T-helper 2 cell (primary cell): ENCODE measurements around the gene TYW3.
A peak's percentile ranks its signal among the peaks of the same experiment; 100 is the strongest.
"Not testable (repeated sequence)": the region's sequence is repeated elsewhere in the genome, so short reads cannot be mapped to it uniquely, and the experiment has no call there.

ENCODE experiments used
- DNase-seq, 5 experiments: peaks; one replicate each; pipeline versions ENCODE4 v3.0.0 to v3.0.0-alpha.2; 2012 to 2022

The TYW3 gene

GRCh38 chr1:74732071-74732946, 643 bp upstream of the TYW3 start:
- peak in 2 of 5 experiments; percentile 3 to 8 for DNase-seq

- peak in 2 of 5 experiments; percentile 51 to 85 for DNase-seq
Measured at GRCh38 chr1:74733604-74734484, 892 bp downstream of the TYW3 start.

- no peak for DNase-seq
Measured at GRCh38 chr1:74737333-74737732, 4.4 kb downstream of the TYW3 start.

GRCh38 chr1:74740307-74740980, 7.5 kb downstream of the TYW3 start:
- not testable (repeated sequence) for DNase-seq

- DNase-seq, result not testable (repeated sequence)
Measured at GRCh38 chr1:74745247-74745646, 12.3 kb downstream of the TYW3 start.

- no peak for DNase-seq
Measured at GRCh38 chr1:74748960-74749359, 16.0 kb downstream of the TYW3 start.

- DNase-seq, result no peak
Measured at GRCh38 chr1:74753104-74753503, 20.2 kb downstream of the TYW3 start.

GRCh38 chr1:74755475-74755874, 22.5 kb downstream of the TYW3 start:
- no peak for DNase-seq

- DNase-seq, result not testable (repeated sequence)
Measured at GRCh38 chr1:74756650-74757049, 23.7 kb downstream of the TYW3 start.

GRCh38 chr1:74763807-74764206, 30.9 kb downstream of the TYW3 start:
- peak in 1 of 5 experiments; percentile 41 for DNase-seq

- DNase-seq, result no peak
Measured at GRCh38 chr1:74766579-74766978, 33.6 kb downstream of the TYW3 start.

GRCh38 chr1:74767490-74767889, 34.5 kb downstream of the TYW3 start:
- no peak for DNase-seq

GRCh38 chr1:74771913-74772515, 39.1 kb downstream of the TYW3 start:
- peak in 1 of 5 experiments; percentile 32 for DNase-seq

- no peak for DNase-seq
Measured at GRCh38 chr1:74772945-74773344, 40.0 kb downstream of the TYW3 start.

GRCh38 chr1:74773582-74773981, 40.6 kb downstream of the TYW3 start:
- no peak for DNase-seq

- no peak for DNase-seq
Measured at GRCh38 chr1:74775735-74776134, 42.8 kb downstream of the TYW3 start.

- DNase-seq, result no peak
Measured at GRCh38 chr1:74777525-74777924, 44.6 kb downstream of the TYW3 start.

- no peak for DNase-seq
Measured at GRCh38 chr1:74779750-74780149, 46.8 kb downstream of the TYW3 start.

GRCh38 chr1:74780594-74780993, 47.6 kb downstream of the TYW3 start:
- DNase-seq, result no peak

GRCh38 chr1:74785944-74786343, 53.0 kb downstream of the TYW3 start:
- DNase-seq, result no peak

GRCh38 chr1:74790453-74790852, 57.5 kb downstream of the TYW3 start:
- DNase-seq, result no peak

GRCh38 chr1:74791491-74791890, 58.5 kb downstream of the TYW3 start:
- no peak for DNase-seq
